ENCODE results near the gene SH3TC2.

Gene SH3TC2

DNA sequence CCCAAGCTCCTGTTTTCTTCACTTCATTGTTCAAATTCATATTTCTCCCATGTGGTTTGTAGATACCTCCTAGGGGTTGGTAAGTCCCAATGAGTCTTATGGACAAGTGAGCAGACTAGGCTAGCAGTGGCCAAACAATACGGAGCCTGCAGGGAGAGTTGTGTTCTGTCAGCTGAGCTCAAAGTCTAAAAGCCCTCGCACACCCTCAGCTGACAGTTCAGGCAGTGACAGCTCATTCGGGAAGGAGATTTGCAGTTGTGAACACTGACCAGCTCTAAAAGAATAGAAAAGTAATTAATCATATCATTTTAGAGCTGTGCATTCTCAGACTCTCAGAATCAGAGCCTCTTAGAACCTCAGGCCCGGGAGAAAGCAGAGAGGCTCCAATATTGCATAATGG lies 95.1 kb downstream of the SH3TC2 start:
- DNase-seq, result no peak

DNA sequence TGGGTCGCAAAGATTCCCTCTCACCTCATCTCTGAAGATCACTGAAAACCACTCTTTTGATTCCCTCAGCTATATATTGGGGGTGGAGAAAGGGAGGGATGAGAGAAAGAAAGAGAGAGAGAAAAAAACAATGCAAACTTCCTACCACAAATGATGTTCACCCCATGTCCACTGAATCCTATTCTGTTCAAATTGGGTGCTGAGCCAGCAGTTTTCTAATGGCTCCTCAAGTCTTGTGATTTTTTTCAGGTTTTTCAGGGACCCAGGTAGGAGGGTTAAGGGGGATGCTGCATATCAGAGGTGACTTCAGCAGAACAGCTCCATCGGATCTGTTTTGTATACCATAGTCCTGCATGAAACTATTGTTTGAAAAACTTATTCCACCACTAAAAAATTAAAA lies 95.9 kb downstream of the SH3TC2 start:
- DNase-seq, result no peak

DNA sequence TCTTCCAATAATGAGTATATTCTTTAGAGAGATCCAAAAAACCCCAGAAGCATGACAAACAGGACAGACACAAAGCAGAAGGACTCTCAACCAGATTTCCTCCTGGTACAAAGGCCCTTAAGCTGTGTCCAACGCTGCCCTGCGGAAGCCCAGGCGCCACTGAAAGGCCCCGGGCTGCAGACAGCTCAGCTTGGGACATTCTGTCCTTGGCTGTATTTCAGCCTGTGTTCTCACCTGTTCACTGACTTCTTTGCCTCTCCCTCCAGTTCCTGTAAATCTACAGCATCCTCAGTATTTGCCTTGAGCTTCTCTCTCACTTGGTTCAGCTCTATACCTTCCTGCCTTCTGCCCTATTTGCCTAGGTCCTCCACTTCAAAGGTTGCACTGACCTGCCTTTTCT lies 96.5 kb downstream of the SH3TC2 start:
- DNase-seq, result peak in 1 of 2 experiments; percentile 37

DNA sequence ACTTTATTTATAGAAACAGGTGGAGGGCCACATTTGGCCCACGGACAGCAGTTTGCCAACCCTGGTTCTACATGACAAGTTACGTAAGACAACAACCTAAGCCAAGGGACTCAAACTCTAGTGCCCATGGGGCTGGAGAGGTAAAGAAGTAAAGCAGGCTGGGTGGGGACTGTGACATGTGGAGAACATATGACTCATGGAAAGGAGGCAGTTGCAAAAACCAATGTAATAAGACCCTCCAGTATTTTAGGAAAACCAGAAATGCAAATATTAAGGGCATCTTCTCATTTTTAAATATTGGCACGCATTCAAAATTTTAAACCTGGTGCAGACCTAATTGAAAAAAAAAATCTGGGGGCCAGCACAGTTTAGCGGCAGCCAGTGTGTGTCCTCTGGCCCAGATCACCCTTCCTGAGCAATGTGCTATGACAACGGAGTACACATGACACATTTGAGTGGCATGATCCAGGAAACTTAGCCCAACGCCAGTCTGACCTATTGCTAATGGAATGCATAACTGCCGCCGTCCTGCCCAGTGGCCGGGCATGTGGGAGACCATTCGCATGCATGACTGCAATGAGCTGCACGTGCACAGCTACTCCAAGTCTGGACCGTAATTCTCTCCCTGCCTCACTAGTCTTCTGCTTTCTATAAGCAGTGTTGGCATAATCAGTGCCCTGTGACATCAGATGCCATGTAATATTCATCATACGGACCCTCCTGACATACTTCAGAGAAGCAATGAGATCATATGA lies 97.2 kb downstream of the SH3TC2 start:
- DNase-seq, result peak; percentile 98 to 99

DNA sequence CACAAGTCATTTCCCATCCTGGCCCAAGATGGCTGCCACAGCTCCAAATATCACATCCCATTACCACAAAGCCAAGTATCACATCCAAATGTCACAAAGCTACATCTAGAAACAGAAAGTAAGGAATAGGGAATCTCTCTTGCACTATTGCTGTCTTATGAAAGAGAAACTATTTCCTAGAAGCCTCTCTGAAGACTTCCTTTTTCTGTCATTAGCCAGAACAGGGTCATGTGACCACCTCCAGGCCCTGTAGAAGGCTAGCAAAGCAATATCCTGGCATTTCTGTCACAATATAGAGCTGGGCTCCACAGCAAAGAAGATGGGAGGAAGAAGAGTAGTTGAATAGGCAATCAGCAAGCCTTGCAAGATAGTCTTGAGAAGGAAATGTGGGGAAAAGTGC lies 99.2 kb downstream of the SH3TC2 start:
- DNase-seq, result no peak

DNA sequence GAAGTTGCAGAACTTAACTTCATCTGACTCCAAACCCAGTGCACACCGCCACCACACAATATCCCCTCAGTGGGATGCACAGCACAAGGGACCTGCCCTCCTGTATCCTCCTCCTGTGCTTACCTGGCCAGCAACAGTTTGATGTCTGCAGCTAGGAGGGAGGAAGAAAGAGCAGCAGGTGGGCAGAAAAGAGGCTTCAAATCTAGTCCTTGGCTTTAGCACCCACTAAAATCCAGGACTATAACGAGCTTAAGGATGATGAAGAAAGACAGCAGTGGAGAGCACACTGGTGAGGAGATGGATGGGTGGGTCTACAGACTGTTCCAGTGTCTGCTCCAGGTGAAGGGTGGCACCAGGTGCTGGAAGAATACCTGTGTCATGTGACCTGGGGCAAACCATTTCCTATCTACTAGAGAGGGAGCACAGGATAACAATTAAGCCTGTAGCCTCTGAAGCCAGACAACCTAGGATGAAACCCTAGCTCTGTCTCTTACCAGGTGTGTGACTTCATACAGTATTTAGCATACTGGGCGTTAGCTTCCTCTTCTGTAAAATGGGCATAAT lies 100.0 kb downstream of the SH3TC2 start:
- no peak for DNase-seq

DNA sequence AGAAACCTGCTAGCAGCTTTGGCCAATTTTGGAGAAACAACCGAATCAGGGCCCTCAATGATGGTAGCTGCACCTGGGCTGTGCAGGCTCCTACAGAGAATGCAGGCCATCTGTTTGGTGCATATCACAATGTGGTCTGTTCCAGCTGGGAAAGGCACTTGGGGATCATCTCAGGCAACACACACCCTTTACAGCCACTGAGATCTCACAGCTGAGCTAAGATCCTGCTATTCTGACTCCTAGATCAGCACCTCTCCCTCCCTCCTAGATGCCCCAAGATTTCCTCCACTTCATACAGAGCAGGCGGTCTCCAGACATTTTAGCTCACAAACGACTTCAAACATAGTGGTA lies 100.7 kb downstream of the SH3TC2 start:
- DNase-seq, result no peak

DNA sequence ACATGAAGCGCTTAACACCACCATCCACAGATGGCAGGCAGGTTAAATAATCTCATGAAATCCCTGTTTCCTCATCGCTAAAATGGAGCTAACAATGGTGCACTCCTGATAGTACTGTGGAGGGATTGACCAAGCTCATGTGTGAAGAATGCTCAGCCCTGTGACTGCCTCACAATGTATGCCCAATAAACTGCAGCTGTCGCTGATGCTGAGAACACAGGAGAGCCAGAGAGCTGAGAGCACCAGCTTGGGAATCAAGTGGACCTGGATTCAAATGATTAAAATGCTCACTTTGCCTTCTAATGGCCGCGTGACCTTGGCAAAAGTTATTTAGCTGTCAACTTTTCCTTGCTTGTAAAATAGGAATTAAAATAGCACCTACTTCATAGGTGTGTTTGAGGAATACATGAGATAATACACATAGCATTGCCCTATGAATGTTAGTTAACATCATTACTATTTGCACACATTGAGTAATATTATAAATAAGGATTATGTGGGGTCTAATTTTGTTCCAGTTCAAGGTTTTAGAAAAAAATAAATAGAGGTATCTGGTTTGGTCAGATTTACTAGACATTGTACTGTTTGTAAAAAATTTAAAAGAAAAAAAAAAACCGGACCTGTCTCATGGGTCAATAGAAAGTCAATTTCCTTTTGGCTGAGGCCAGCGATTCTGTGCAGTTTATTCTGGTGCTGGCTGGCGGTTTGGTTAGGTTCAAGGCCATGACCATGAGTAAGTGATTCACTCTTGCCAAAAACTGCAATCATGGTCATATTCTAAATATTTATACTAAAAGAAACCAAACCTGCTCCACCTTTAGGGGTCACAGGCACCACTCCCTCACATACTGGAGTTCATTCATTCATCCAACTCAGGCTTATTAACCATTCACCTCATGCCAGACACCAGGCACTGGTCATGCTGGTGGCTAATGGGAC lies 101.3 kb downstream of the SH3TC2 start:
- DNase-seq, result no peak

DNA sequence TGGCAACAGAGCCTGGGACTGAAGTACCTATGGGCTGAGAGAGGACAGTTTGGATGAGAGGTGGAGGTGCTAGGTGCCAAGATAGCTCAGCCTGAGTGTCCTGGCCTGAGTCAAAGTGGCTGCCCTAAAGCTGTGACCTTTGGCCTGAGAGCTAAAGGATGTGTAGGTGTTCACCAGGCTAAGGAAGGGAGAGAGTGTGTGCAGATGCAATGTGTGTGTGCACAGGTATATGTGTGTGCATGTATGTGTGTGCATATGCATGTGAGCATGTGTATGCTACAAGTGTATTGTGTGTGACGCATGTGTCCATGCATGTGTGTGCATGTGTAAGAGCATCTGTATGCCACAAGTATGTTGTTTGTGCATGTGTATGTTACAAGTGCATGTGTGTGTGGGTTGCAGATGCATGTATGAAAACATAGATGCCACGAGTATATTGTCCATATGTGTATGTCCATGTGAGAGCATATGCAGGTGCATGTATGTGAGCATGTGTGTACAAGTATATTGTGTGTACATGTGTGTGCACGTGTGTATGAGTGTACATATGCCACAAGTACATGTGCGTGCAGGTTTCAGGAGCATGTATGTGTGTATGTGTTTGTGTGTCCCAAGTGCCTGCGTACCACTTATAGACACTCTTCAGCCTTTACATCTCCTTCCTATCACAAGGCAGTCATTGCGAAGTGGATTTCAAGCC lies 102.6 kb downstream of the SH3TC2 start:
- DNase-seq, result no peak

DNA sequence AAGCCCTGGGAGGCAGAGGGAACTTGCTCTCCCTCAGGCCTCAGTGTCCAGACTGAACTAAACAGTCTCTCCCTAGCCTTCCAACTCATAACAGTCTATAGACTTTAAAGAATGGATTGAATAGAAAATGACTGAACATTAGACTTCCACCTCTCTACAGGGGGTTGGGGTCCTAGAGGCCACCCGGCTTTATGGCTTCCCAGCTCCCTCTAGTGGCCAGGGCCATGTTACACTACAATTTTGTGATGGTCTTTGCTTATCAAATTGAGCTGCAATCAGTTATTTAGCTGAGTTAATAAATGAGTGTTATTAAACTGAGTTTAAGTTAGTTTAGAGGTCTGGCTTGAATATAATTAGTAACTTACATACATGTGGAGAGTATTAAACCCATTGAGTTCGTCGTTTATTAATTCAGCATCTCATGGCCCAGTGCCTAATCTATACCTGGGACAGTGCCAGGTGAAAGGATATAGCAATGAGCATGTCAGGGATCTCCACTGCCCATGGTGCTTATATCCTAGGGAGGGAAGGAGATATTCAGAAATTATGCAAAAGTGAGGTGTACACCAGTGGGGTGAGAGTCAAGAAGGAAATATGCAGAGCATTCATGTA lies 105.2 kb downstream of the SH3TC2 start:
- peak; percentile 19 to 37 for DNase-seq

DNA sequence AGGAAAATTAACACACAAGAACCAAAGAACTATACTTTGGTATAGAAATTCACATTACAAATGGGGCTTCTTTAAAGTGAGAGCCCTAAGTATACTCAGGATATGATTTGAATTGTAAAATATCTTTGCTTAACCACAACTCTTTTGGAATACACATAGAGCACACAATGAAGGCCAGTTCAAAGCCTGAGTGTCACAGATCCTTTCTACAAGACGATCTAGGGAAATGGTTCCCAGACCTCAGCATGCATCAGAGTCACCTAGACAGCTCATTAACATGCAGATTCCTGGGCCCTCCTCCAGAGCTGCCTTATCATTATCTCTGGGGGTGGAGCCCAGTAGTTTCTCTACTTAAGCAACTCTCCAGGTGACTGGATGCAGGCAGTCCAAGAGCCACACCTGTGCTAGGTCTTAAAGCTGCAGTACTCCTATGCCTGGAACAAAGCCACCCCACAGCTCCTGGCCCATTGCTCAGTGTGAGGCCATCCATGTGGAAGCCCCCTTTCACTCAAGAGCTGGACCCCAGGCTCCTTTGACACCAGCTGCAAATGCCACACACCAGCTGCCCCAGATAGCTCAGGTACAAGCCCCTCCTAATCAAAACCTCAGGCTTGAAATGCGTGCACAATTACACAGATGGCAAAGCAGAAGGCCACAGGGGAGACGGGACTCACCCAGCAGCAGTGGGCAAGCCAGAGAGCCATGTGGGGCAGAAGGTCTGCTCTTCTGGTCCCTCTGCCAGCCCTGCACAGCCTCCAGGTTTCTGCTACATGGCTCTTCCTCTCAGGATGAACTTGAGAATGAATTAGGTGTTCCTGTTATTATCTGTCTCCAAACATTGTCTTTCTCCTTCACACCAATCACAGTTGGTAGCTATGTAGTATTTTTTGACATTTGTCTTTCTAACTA lies 106.1 kb downstream of the SH3TC2 start:
- DNase-seq, result no peak
